ENCODE data around the gene CLK3.
A peak's percentile ranks its signal among the peaks of the same experiment; 100 is the strongest.

Gene CLK3

GRCh38 chr15:74603026-74603788 lies 12.4 kb upstream of the CLK3 start:
- DNase-seq (ENCODE audit: low read depth in 2 of 2) = no peak

DNA sequence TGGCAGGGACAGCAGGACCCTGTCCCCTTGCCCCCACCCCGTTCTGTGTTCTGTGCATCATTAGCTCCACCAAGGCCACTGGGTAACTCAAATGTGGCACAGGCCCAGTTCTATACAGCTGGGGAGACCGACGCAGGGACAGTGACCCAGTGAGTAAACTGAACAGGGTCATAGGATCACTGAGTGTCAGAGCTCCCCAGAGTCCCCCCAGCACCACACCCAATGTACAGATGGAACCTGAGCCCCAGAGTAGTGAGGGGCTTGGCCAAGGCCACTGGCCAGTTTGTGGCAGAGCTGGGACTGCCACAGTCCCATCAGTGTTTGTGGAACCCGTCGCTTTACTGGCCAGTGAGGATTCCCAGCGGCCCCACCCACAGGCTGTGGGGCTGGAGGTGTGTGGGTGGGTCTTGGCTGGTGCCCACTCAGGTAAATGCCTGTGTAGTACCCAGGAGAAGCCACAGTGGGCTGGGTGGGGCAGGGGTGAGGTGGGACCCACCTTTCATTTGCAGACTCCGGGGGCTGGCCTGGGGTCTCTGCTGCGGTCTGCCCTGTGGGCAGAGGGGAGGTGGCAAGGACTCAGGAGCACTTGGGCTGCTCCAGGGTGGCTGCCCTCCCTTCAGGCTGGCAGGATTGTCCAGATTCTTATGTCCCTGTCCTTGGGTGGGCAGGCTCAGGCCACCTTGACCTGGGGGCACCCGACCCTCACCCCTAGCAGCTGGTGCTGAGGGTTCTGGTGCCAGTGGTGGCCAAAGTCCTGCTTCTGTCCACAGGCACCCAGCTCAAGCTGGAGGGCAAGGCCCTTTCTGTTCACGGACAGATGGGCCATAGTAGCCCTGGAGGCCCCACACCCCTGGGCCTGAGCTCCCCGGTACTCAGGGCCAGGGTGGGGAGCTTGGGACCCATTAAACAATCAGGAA lies 11.6 kb upstream of the CLK3 start:
- no peak for DNase-seq (ENCODE audit: low read depth in 2 of 2)

- no peak for DNase-seq (ENCODE audit: low read depth in 2 of 2)
Observed at GRCh38 chr15:74604983-74605794, 10.4 kb upstream of the CLK3 start.

- DNase-seq (ENCODE audit: low read depth in 2 of 2) = no peak
Observed at GRCh38 chr15:74605795-74606150, 9.9 kb upstream of the CLK3 start.

GRCh38 chr15:74608786-74609185 lies 6.8 kb upstream of the CLK3 start:
- no peak for DNase-seq (ENCODE audit: low read depth in 2 of 2)

DNA sequence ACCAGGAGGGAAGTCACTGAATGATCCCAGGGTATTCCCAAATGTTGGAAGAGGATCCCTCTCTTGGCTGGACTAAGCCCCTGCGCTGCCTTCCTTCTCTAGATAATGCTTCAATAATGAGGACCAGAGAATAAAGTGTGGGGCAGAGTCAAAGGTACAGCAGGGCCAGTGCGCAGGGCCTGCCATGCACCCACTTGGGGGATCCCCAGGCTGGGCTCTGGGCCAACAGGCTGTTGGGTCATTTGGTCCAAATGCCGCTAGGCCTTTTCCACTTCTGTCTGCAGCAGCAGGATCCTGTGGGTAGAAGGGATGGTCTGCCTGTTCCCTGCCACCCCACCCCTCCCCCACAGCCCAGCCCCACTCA lies 5.7 kb upstream of the CLK3 start:
- DNase-seq (ENCODE audit: low read depth in 2 of 2) = no peak

- DNase-seq (ENCODE audit: low read depth in 2 of 2) = no peak
Observed at GRCh38 chr15:74610302-74610951, 5.2 kb upstream of the CLK3 start.

GRCh38 chr15:74611341-74611740 lies 4.3 kb upstream of the CLK3 start:
- no peak for DNase-seq (ENCODE audit: low read depth in 2 of 2)

DNA sequence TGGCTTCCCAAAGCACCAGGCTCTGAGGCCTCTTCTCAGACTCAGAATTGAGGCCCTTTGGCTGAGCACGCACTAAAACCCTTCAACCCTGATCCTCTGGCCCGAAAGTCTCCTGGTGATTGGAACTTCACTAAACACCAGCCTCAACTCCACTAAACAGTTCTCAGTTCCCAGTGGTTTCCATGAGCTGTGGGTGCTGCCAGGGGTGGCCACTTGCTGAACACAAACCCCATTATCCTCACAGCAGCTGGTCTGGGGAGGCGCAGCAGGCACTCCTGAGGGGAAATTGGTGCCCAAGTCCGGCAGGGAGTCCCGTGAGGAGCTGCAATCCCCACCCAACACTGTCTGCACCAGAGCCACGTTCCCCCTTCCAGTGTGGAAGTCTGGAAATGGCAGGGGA lies 3.8 kb upstream of the CLK3 start:
- DNase-seq (ENCODE audit: low read depth in 2 of 2) = no peak

DNA sequence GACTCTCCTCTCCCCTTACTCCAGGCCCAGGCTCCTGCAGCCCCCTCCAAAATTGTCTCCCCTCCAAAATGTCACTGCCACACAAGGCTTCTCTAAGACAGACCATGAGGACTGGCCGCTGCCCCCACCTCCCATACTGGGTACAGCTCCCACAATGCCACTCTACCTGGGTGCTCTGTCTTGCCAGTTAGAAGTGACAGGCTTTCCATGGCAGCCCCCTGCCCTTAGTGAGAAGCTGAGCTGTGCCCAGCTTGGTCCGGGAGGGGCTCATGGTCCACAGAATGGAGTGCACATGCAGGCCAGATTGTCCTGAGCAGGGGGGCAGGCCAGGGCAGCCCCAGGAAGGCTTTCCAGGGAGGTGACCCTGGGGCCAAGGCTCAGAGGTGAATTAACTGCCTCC lies 3.0 kb upstream of the CLK3 start:
- DNase-seq (ENCODE audit: low read depth in 2 of 2) = no peak

GRCh38 chr15:74613089-74613952 lies 2.3 kb upstream of the CLK3 start:
- DNase-seq (ENCODE audit: low read depth in 2 of 2) = no peak

- DNase-seq (ENCODE audit: low read depth in 2 of 2) = no peak
Observed at GRCh38 chr15:74613953-74614743, 1.5 kb upstream of the CLK3 start.

- peak; percentile 54 to 61 for DNase-seq (ENCODE audit: low read depth in 2 of 2)
Observed at GRCh38 chr15:74614744-74615507, 710 bp upstream of the CLK3 start.

GRCh38 chr15:74616366-74616939 lies 817 bp downstream of the CLK3 start:
- DNase-seq (ENCODE audit: low read depth in 2 of 2) = peak in 1 of 2 experiments; percentile 6

- no peak for DNase-seq (ENCODE audit: low read depth in 2 of 2)
Observed at GRCh38 chr15:74616996-74617395, 1.4 kb downstream of the CLK3 start.

GRCh38 chr15:74618841-74619596 lies 3.4 kb downstream of the CLK3 start:
- no peak for DNase-seq (ENCODE audit: low read depth in 2 of 2)

- DNase-seq (ENCODE audit: low read depth in 2 of 2) = no peak
Observed at GRCh38 chr15:74619916-74620635, 4.4 kb downstream of the CLK3 start.
